SIG-M5 treated with dmso at 0.1 percent for 504 hours (cell line): ENCODE results near the gene DUSP7.

Experiments
- DNase-seq: peaks from one replicate; lab custom pipeline; 2025; ENCODE audit not compliant: unreplicated experiment; lab: John Stamatoyannopoulos, UW

DUSP7 gene

GRCh38 chr3:52056521-52056967, at the start of gene DUSP7:
TSS of gene DUSP7 (minus strand) at chr3:52056571. CDS start at chr3:52056366, 205 bp downstream.
- DNase-seq: peak; percentile 72

- no peak for DNase-seq
Measured at GRCh38 chr3:52104684-52105640, 48.6 kb upstream of the DUSP7 start.

- DNase-seq: no peak
Measured at GRCh38 chr3:52102934-52103333, 46.6 kb upstream of the DUSP7 start.

GRCh38 chr3:52099001-52099401, 42.6 kb upstream of the DUSP7 start:
- DNase-seq: no peak

- no peak for DNase-seq
Measured at GRCh38 chr3:52097851-52098507, 41.6 kb upstream of the DUSP7 start.

GRCh38 chr3:52095990-52096775, 39.8 kb upstream of the DUSP7 start:
- no peak for DNase-seq

- DNase-seq: no peak
Measured at GRCh38 chr3:52094571-52095485, 38.5 kb upstream of the DUSP7 start.

GRCh38 chr3:52093756-52094545, 37.6 kb upstream of the DUSP7 start:
- DNase-seq: no peak

- DNase-seq: no peak
Measured at GRCh38 chr3:52092891-52093290, 36.5 kb upstream of the DUSP7 start.

- no peak for DNase-seq
Measured at GRCh38 chr3:52092271-52092660, 35.9 kb upstream of the DUSP7 start.

GRCh38 chr3:52091586-52092270, 35.4 kb upstream of the DUSP7 start:
- no peak for DNase-seq

- DNase-seq: no peak
Measured at GRCh38 chr3:52090933-52091468, 34.6 kb upstream of the DUSP7 start.

GRCh38 chr3:52090131-52090932, 34.0 kb upstream of the DUSP7 start:
- DNase-seq: peak; percentile 25

- no peak for DNase-seq
Measured at GRCh38 chr3:52089691-52090090, 33.3 kb upstream of the DUSP7 start.

- DNase-seq: peak; percentile 76
Measured at GRCh38 chr3:52088445-52089367, 32.3 kb upstream of the DUSP7 start.

- no peak for DNase-seq
Measured at GRCh38 chr3:52087731-52088130, 31.4 kb upstream of the DUSP7 start.
